ENCODE data around the gene ZEB2.

DNA sequence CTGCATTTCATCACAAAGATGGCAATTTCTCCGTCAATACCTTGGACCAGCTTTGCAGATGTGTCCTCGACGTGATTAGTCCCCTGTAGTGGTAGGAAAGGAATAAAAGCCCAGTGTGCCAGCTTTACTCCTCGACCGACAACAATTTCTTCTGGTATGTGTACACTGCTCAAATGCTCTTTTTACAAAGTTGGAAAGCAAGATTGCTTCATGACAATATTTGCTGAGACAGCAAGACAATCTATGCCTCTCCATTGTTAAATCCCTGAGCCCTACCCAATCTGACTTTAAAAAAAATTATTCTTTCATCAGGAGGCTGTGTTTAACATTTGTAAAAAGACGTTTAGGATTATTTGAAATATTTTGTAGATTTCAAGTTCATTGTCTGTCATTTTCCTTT is 27.6 kb upstream of the ZEB2 start:
- TF ChIP-seq POLR2A (IDR thresholded peaks at IDR 0.05), result no peak
- TF ChIP-seq EP300 (IDR thresholded peaks at IDR 0.05), result no peak
- TF ChIP-seq, protein P1, sequence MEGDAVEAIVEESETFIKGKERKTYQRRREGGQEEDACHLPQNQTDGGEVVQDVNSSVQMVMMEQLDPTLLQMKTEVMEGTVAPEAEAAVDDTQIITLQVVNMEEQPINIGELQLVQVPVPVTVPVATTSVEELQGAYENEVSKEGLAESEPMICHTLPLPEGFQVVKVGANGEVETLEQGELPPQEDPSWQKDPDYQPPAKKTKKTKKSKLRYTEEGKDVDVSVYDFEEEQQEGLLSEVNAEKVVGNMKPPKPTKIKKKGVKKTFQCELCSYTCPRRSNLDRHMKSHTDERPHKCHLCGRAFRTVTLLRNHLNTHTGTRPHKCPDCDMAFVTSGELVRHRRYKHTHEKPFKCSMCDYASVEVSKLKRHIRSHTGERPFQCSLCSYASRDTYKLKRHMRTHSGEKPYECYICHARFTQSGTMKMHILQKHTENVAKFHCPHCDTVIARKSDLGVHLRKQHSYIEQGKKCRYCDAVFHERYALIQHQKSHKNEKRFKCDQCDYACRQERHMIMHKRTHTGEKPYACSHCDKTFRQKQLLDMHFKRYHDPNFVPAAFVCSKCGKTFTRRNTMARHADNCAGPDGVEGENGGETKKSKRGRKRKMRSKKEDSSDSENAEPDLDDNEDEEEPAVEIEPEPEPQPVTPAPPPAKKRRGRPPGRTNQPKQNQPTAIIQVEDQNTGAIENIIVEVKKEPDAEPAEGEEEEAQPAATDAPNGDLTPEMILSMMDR (IDR thresholded peaks at IDR 0.05), result no peak

Measured in stomach (tissue), 4 donors.